Cardiac muscle cell (in vitro differentiated cells and primary cell): ENCODE results near the gene ZMYND10. TPM values are rescaled to one million over a fixed set of nuclear protein-coding genes. Genes with fewer than 3 reads are reported as not detected.

Experiments used
- DNase-seq, 2 donors: peaks; one replicate each; pipeline versions ENCODE4 v3.0.0 to v3.0.0-alpha.2; 2010 to 2017; ENCODE audit warnings: low read depth in 1 of 2, low spot score in 1 of 2
- H3K27ac ChIP-seq: fragments of 200-600 bp; sonication (generic); 2 replicates; pipeline ENCODE4 v1.5.1; 2016
- H3K27me3 ChIP-seq: fragments of 200-600 bp; sonication (generic); 2 replicates; pipeline ENCODE4 v1.6.0; 2016; ENCODE audit warnings: control low read depth
- H3K36me3 ChIP-seq: fragments of 200-600 bp; sonication (generic); 2 replicates; pipeline ENCODE4 v1.5.1; 2016; ENCODE audit warnings: control low read depth
- H3K4me1 ChIP-seq: fragments of 200-600 bp; sonication (generic); 2 replicates; pipeline ENCODE4 v1.8.1; 2017; ENCODE audit warnings: low read depth, mild to moderate bottlenecking, mixed run types
- H3K4me3 ChIP-seq: fragments of 200-600 bp; sonication (generic); 2 replicates; pipeline ENCODE4 v1.5.1; 2016; ENCODE audit warnings: mild to moderate bottlenecking
- H3K9me3 ChIP-seq: fragments of 200-600 bp; sonication (generic); 2 replicates; pipeline ENCODE4 v1.5.1; 2017; ENCODE audit warnings: low read depth, mild to moderate bottlenecking, control low read depth
- polyA plus RNA-seq: library from polyadenylated mRNA; unstranded; fragments of >200 nt; fragmentation: Nextera tagmentation; extraction: Ambion mirVana; gene quantifications from 2 replicates; pipeline ENCODE4 v1.2.1, GENCODE V29; 2016
- total RNA-seq: library from RNA; depleted of rRNA; stranded (reverse); fragments of >200 nt; gene quantifications from 2 replicates; pipeline ENCODE4 v1.2.3, GENCODE V29; 2016
- TF ChIP-seq, protein P1 (sequence below): IDR thresholded peaks from 2 replicates; pipeline ENCODE4 v1.5.1; 2012; ENCODE audit warnings: low read depth, mild to moderate bottlenecking, low read length

Gene ZMYND10
- total and polyA plus RNA-seq, 2 experiments from 2014 or later: 1.8 to 2.8 TPM

DNA sequence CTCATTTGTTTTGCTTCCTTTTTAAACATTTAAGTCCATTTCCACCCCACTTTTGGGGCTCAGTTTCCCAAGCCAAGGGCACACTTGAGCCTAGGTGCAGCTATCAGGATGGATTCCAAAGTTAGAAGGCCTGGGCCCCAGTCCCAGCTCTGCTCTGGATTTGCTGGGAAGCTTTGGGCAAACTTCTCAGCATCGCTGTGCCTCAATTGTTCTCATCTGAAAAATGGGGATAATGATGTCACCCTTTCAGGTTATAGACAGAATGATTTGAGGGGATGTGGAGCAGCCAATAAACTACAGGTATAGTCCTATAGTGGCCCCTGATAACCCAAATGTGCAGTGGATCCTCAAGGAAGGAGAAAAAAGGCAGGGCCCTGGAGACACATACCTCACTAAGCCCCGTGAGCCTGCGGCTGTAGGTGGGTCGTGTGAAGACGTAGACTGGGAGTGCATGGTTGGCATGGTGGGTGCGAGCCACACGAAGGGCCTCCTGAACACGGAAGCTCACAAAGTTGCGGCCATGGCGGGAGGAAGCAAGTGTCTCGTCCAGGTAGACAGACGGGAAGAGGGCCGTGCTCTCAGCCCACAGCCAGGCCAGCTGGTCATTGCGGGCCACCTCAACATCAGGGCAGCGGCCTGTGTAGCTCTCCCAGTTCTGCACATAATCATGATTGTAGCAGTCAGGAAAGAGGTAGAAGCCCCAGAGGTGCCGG lies 26.2 kb downstream of the ZMYND10 start:
- Histone ChIP-seq H3K27me3 (no peaks in the 10 kb centered on the region), H3K9me3 (no peaks in the 10 kb centered on the region), H3K36me3 (peaks cover 24% of the 10 kb centered on the region), H3K27ac (no peak overlapping the region), H3K4me1 (peaks cover 24% of the 10 kb centered on the region), H3K4me3 (no peak overlapping the region)
- TF ChIP-seq, protein P1, sequence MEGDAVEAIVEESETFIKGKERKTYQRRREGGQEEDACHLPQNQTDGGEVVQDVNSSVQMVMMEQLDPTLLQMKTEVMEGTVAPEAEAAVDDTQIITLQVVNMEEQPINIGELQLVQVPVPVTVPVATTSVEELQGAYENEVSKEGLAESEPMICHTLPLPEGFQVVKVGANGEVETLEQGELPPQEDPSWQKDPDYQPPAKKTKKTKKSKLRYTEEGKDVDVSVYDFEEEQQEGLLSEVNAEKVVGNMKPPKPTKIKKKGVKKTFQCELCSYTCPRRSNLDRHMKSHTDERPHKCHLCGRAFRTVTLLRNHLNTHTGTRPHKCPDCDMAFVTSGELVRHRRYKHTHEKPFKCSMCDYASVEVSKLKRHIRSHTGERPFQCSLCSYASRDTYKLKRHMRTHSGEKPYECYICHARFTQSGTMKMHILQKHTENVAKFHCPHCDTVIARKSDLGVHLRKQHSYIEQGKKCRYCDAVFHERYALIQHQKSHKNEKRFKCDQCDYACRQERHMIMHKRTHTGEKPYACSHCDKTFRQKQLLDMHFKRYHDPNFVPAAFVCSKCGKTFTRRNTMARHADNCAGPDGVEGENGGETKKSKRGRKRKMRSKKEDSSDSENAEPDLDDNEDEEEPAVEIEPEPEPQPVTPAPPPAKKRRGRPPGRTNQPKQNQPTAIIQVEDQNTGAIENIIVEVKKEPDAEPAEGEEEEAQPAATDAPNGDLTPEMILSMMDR: no peak
- no peak for DNase-seq

DNA sequence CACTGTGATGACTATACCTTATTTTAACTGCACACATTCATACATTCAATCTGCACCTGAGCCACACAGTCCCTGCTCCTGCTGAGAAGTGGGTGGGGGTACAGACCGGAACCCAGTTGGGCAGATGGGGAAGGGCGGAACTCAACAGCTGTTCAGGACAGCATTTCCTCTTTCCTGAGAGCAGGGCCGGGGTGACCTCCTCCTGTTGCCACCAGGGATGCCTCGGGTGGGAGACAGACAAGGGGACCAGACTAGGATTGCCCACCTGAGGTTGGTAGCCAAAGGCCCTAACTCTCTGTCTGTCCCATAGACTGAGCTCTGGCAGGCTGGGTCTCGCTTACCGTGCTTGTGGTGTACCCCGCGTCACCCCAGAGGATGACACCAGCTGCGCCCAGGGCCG lies 26.9 kb downstream of the ZMYND10 start:
- no peak for DNase-seq
- H3K27me3 ChIP-seq: no peaks in the 10 kb centered on the region
- TF ChIP-seq, protein P1: no peak

DNA sequence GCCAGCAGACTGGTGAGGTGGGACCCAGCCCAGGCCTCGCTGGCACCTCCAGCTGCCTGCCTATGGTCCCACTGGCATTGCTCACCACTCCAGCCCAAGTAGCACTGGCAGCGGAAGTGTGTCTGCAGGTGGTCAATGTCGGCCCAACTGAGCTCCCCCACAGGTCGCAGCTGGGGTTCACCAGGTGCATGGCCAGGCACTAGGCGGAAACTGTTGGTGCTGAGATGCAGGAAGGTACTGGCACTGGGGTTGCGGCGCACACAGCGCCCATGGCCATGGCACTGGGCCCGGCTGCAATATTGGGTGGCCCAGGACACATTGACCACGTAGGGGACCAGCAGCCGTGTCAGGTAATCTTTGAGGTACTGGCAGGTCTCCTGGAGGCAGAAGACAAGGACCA lies 27.4 kb downstream of the ZMYND10 start:
- TF ChIP-seq, protein P1: no peak
- Histone ChIP-seq H3K36me3 (peaks cover 24% of the 10 kb centered on the region), H3K4me3 (no peak overlapping the region), H3K27me3 (no peaks in the 10 kb centered on the region), H3K4me1 (peaks cover 21% of the 10 kb centered on the region), H3K9me3 (no peaks in the 10 kb centered on the region), H3K27ac (no peak overlapping the region)
- DNase-seq: no peak

More for the DNA sequence above, 26.9 kb downstream of the ZMYND10 start:
- Histone ChIP-seq H3K36me3 (peaks cover 24% of the 10 kb centered on the region), H3K9me3 (no peaks in the 10 kb centered on the region), H3K27ac (no peak overlapping the region), H3K4me1 (peaks cover 21% of the 10 kb centered on the region), H3K4me3 (no peak overlapping the region)

DNA sequence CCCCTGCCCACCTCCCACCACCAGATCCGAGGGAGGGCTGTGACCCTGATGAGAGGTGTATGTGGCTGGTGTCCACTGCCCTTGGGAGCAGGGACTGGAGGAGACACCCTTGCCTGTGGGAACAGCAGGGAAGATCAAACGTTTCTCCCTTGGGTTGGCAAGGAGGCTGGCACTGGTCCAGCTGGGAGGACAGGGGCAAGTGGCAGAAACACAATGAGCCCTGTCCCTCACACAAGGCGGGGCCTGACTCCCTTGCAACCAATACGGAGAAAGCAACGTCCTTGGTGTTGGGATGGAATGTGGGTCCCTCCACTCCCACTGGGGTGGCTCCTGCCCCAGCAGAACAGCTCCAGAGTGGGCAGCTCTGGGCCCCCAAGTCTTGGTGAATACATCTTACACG lies 28.2 kb downstream of the ZMYND10 start:
- Histone ChIP-seq H3K27ac (no peak overlapping the region), H3K4me3 (no peak overlapping the region), H3K9me3 (no peaks in the 10 kb centered on the region), H3K4me1 (peaks cover 15% of the 10 kb centered on the region), H3K27me3 (no peaks in the 10 kb centered on the region), H3K36me3 (peaks cover 24% of the 10 kb centered on the region)
- no peak for DNase-seq
- TF ChIP-seq, protein P1: no peak

DNA sequence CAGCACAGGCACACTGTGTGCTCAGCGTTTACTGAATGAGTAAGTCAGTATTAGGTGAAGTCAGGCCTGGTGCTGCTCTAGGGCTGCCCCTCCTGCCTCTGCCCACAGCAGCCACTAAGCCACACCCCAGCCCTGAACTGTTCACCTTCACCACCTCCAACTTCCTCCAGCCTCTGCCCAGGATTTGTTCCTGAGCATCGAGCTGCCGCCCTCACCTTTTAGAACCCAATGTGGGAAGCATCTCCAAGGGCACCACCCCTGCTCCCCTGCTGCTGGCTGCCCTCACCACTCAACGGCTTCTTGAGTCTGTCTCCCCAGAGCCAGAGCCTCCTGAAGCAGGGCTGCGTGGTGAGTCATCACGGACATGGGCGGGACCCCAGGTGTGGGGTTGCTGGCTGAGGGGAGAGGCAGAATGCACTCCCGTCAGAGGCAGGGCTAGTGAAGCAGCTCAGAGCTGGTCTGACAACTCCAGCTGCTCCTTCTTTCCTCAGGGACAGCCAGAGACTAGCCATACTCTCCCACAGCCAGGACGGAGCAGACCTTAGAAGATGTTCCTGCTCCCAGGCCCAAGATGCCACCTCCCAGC lies 28.8 kb downstream of the ZMYND10 start:
- H3K4me3 ChIP-seq: no peak overlapping the region
- peaks cover 24% of the 10 kb centered on the region for H3K36me3 ChIP-seq
- DNase-seq: no peak

More for the DNA sequence above, 28.8 kb downstream of the ZMYND10 start:
- TF ChIP-seq, protein P1: no peak
- H3K27ac ChIP-seq: no peak overlapping the region
- H3K9me3 ChIP-seq: no peaks in the 10 kb centered on the region
- H3K27me3 ChIP-seq: no peaks in the 10 kb centered on the region
- H3K4me1 ChIP-seq: peaks cover 10% of the 10 kb centered on the region
